IMR-90 (cell line): Measurements from ENCODE around the gene KDM4B. TPM values are rescaled to one million over a fixed set of nuclear protein-coding genes. Genes with fewer than 3 reads are reported as not detected.

Experiments
- ATAC-seq: fragments of 200-7000 bp; cut with Tn5 transposase; 2 replicates; pipeline ENCODE4 v1.9.1; 2020; ENCODE audit warnings: low read depth, mild to moderate bottlenecking, moderate library complexity
- BruUV-seq: library from RNA; stranded (reverse); fragments of 400-500 nt; replicated peaks from 2 replicates; lab custom pipeline; 2021; lab: Mats Ljungman, UMichigan
- CTCF ChIA-PET: fragments of 300-600 bp; formaldehyde crosslinking; extraction: SDS; loops from one replicate; lab custom pipeline; 2021; ENCODE audit warnings: antibody characterized with exemption; lab: Yijun Ruan, JAX
- POLR2A ChIA-PET: fragments of 300-600 bp; sonication (Branson Sonifier 250); formaldehyde crosslinking; loops from one replicate; lab custom pipeline; 2022; ENCODE audit warnings: antibody characterized with exemption; ENCODE audit not compliant: unreplicated experiment; lab: Charles Lee
- DNase-seq: peaks from one replicate; pipeline ENCODE4 v3.0.0; 2013
- H2AFZ ChIP-seq: replicated peaks from 2 replicates; pipeline ENCODE3; 2013; ENCODE audit warnings: low read length, mild to moderate bottlenecking; ENCODE audit not compliant: poor library complexity
- H2AK5ac ChIP-seq: 2 replicates; pipeline ENCODE4 v1.6.1; 2013; ENCODE audit warnings: low read depth, low read length, inconsistent platforms
- H2AK9ac ChIP-seq: replicated peaks from 2 replicates; pipeline ENCODE3; 2013; ENCODE audit warnings: mild to moderate bottlenecking, low read depth, low read length, moderate library complexity; ENCODE audit not compliant: poor library complexity
- H2BK120ac ChIP-seq: 2 replicates; pipeline ENCODE4 v1.6.1; 2013; ENCODE audit warnings: low read depth, low read length, inconsistent platforms
- H2BK15ac ChIP-seq: 3 replicates; pipeline ENCODE4 v1.6.1; 2013; ENCODE audit warnings: low read depth, low read length, inconsistent platforms
- H2BK20ac ChIP-seq: 2 replicates; pipeline ENCODE4 v1.6.1; 2013; ENCODE audit warnings: low read depth, mild to moderate bottlenecking, inconsistent platforms, low read length, moderate library complexity
- H2BK5ac ChIP-seq: 2 replicates; pipeline ENCODE4 v1.6.1; 2013; ENCODE audit warnings: mild to moderate bottlenecking, low read depth, low read length, inconsistent platforms; ENCODE audit not compliant: poor library complexity, severe bottlenecking
- H3K14ac ChIP-seq: replicated peaks from 2 replicates; pipeline ENCODE4 v1.6.1; 2013; ENCODE audit warnings: low read depth, low read length, inconsistent platforms
- H3K18ac ChIP-seq: 2 replicates; pipeline ENCODE4 v1.6.1; 2013; ENCODE audit warnings: low read depth, low read length, control low read depth
- H3K23ac ChIP-seq: 2 replicates; pipeline ENCODE4 v1.6.1; 2013; ENCODE audit warnings: low read depth, low read length, inconsistent platforms
- H3K27ac ChIP-seq: 2 replicates; pipeline ENCODE4 v1.5.1; 2013; ENCODE audit warnings: mild to moderate bottlenecking, control low read depth, low read length; ENCODE audit not compliant: insufficient read depth
- H3K27me3 ChIP-seq: 2 replicates; pipeline ENCODE4 v1.6.1; 2013; ENCODE audit warnings: low read length; ENCODE audit not compliant: control insufficient read depth, insufficient read depth
- H3K36me3 ChIP-seq: 2 replicates; pipeline ENCODE4 v1.6.1; 2013; ENCODE audit warnings: low read length, mixed read lengths; ENCODE audit not compliant: control insufficient read depth, insufficient read depth
- H3K4ac ChIP-seq: 2 replicates; pipeline ENCODE4 v1.6.1; 2013; ENCODE audit warnings: low read depth, low read length, inconsistent platforms
- H3K4me1 ChIP-seq: 2 replicates; pipeline ENCODE4 v1.6.1; 2013; ENCODE audit warnings: low read length, mixed read lengths; ENCODE audit not compliant: control insufficient read depth, insufficient read depth
- H3K4me2 ChIP-seq: 2 replicates; pipeline ENCODE4 v1.6.1; 2013; ENCODE audit warnings: low read depth, mild to moderate bottlenecking, control low read depth, low read length, moderate library complexity
- H3K4me3 ChIP-seq: 2 replicates; pipeline ENCODE4 v1.5.1; 2013; ENCODE audit warnings: low read depth, mild to moderate bottlenecking, control low read depth, low read length, moderate library complexity; ENCODE audit not compliant: insufficient read depth
- H3K56ac ChIP-seq: 2 replicates; pipeline ENCODE4 v1.6.1; 2013; ENCODE audit warnings: low read length, inconsistent platforms; ENCODE audit not compliant: insufficient read depth; ENCODE audit errors: extremely low read depth
- H3K79me1 ChIP-seq, 2 experiments: 2 replicates each; pipeline ENCODE4 v1.6.1; 2013; ENCODE audit warnings: low read length in 2 of 2, inconsistent platforms in 1 of 2, low read depth in 1 of 2
- H3K9ac ChIP-seq: 2 replicates; pipeline ENCODE4 v1.6.1; 2013; ENCODE audit warnings: low read depth, low read length, control low read depth
- H3K9me1 ChIP-seq: 2 replicates; pipeline ENCODE4 v1.6.1; 2013; ENCODE audit warnings: low read length, inconsistent platforms; ENCODE audit not compliant: insufficient read depth
- H3K9me3 ChIP-seq: 2 replicates; pipeline ENCODE4 v1.6.1; 2013; ENCODE audit warnings: low read length; ENCODE audit not compliant: control insufficient read depth, insufficient read depth
- H4K20me1 ChIP-seq: 2 replicates; pipeline ENCODE4 v1.6.1; 2013; ENCODE audit warnings: low read length, inconsistent platforms; ENCODE audit not compliant: insufficient read depth
- H4K5ac ChIP-seq: 2 replicates; pipeline ENCODE4 v1.6.1; 2013; ENCODE audit warnings: mild to moderate bottlenecking, low read depth, low read length, control low read depth
- H4K8ac ChIP-seq, 2 experiments: 2 replicates each; pipeline ENCODE4 v1.6.1; 2013; ENCODE audit warnings: low read depth in 2 of 2, low read length in 2 of 2, control low read depth in 1 of 2, inconsistent platforms in 1 of 2
- H4K91ac ChIP-seq: 2 replicates; pipeline ENCODE4 v1.6.1; 2013; ENCODE audit warnings: low read depth, low read length, inconsistent platforms; ENCODE audit not compliant: insufficient read depth
- BHLHE40 ChIP-seq: fragments of 150-350 bp; IDR thresholded peaks from 2 replicates; pipeline ENCODE4 v1.6.1; 2016; ENCODE audit warnings: mild to moderate bottlenecking, low read depth, low read length
- CEBPB ChIP-seq: IDR thresholded peaks from 2 replicates; pipeline ENCODE4 v1.6.1; 2012; ENCODE audit warnings: low read depth, low read length, improper control_type of control experiment
- CHD1 ChIP-seq: IDR thresholded peaks from 2 replicates; pipeline ENCODE4 v1.6.1; 2012; ENCODE audit warnings: low read depth, low read length, improper control_type of control experiment
- CTCF ChIP-seq: conservative IDR thresholded peaks from 2 replicates; pipeline ENCODE4 v1.5.1; 2012; ENCODE audit warnings: mild to moderate bottlenecking, low read depth, low read length, improper control_type of control experiment
- ELK1 ChIP-seq: fragments of 150-350 bp; IDR thresholded peaks from 2 replicates; pipeline ENCODE4 v1.6.1; 2016; ENCODE audit warnings: low read depth, mild to moderate bottlenecking, low read length, moderate library complexity, borderline replicate concordance
- FOS ChIP-seq: fragments of 150-350 bp; IDR thresholded peaks from 2 replicates; pipeline ENCODE4 v1.6.1; 2016; ENCODE audit warnings: low read depth, low read length
- MAFK ChIP-seq: IDR thresholded peaks from 2 replicates; pipeline ENCODE4 v1.6.1; 2012; ENCODE audit warnings: low read depth, low read length, improper control_type of control experiment
- MAZ ChIP-seq: IDR thresholded peaks from 2 replicates; pipeline ENCODE4 v1.6.1; 2012; ENCODE audit warnings: low read depth, mild to moderate bottlenecking, low read length, improper control_type of control experiment, moderate library complexity, borderline replicate concordance
- MXI1 ChIP-seq: IDR thresholded peaks from 2 replicates; pipeline ENCODE4 v1.6.1; 2012; ENCODE audit warnings: low read depth, mild to moderate bottlenecking, low read length, moderate library complexity, borderline replicate concordance
- NFE2L2 ChIP-seq: fragments of 150-350 bp; IDR thresholded peaks from 2 replicates; pipeline ENCODE4 v1.6.1; 2016; ENCODE audit warnings: low read depth, mild to moderate bottlenecking, low read length
- POLR2A ChIP-seq: IDR thresholded peaks from 2 replicates; pipeline ENCODE4 v1.6.1; 2012; ENCODE audit warnings: mild to moderate bottlenecking, low read depth, low read length
- RAD21 ChIP-seq: IDR thresholded peaks from 2 replicates; pipeline ENCODE4 v1.6.1; 2012; ENCODE audit warnings: low read length, improper control_type of control experiment
- RCOR1 ChIP-seq: IDR thresholded peaks from 2 replicates; pipeline ENCODE4 v1.6.1; 2012; ENCODE audit warnings: mild to moderate bottlenecking, low read length, improper control_type of control experiment; ENCODE audit not compliant: insufficient replicate concordance
- RFX5 ChIP-seq: IDR thresholded peaks from 2 replicates; pipeline ENCODE4 v1.8.0; 2012; ENCODE audit warnings: low read depth, mild to moderate bottlenecking, low read length, moderate library complexity
- SMC3 ChIP-seq: fragments of 150-350 bp; IDR thresholded peaks from 2 replicates; pipeline ENCODE4 v1.6.1; 2016; ENCODE audit warnings: low read depth, mild to moderate bottlenecking, antibody characterized with exemption, low read length, moderate library complexity
- USF2 ChIP-seq: fragments of 150-350 bp; IDR thresholded peaks from 2 replicates; pipeline ENCODE4 v1.6.1; 2017; ENCODE audit warnings: mild to moderate bottlenecking, antibody characterized with exemption, low read length, low read depth
- WGBS, 2 experiments: methylation state at CpG; one replicate each; pipeline versions ENCODE4 v1.1.5 to v1.1.7; 2013; ENCODE audit warnings: missing lambda C conversion rate in 2 of 2; ENCODE audit not compliant: insufficient read length in 1 of 2; ENCODE audit errors: extremely low coverage in 2 of 2; 5-methylcytosine and 5-hydroxymethylcytosine counted together
- dilution Hi-C: fragments of 300-500 bp; cut with HindIII; formaldehyde crosslinking; loops from one replicate; pipeline ENCODE4 v1.14.3; 2018; ENCODE audit warnings: low sequenced_read_pairs; ENCODE audit not compliant: unreplicated experiment
- in situ Hi-C: fragments of 300-500 bp; cut with MboI; formaldehyde crosslinking; loops from 3 replicates; pipeline ENCODE4 v1.14.3; 2019; ENCODE audit warnings: low sequenced_read_pairs, inconsistent platforms, mixed read lengths
- intact Hi-C: fragments of 100-400 bp; cut with micrococcal nuclease; formaldehyde crosslinking; loops from 2 replicates; pipeline ENCODE4 v1.10.0; 2022
- polyA plus RNA-seq, 3 experiments: library from polyadenylated mRNA; depleted of rRNA; stranded (reverse); fragments of >200 nt; gene quantifications; 2 replicates each; pipeline ENCODE4 v1.2.3, GENCODE V29; 2012; ENCODE audit warnings: low replicate concordance in 1 of 3
- total RNA-seq: library from RNA; depleted of rRNA; stranded (reverse); fragments of >200 nt; gene quantifications from 2 replicates; pipeline ENCODE4 v1.2.3, GENCODE V29; 2012

Gene KDM4B
- total and polyA plus RNA-seq, 2 of the 4 experiments (the other 2 are of a cell fraction) = 5.0 to 17.9 TPM

- H3K9ac ChIP-seq = no peak overlapping the region
- no peak overlapping the region for H3K14ac ChIP-seq
- 95% methylated on average over 4 of the region's 7 CpGs; no CpG with 5 or more reads in 1 of the 2 experiments for WGBS, 2 experiments
- in situ Hi-C loops = no loop called here
- no peak for ATAC-seq
- BruUV-seq = no TSS peak
- POLR2A ChIA-PET = no interaction called here
- peaks cover 26% of the 10 kb centered on the region for H3K9me1 ChIP-seq
- peaks cover 6% of the 10 kb centered on the region; the same call in 1 of the 2 replicates for H3K36me3 ChIP-seq
- no peak overlapping the region for H2BK5ac ChIP-seq
- no peak overlapping the region for H3K27ac ChIP-seq
- no peak overlapping the region for H2AK5ac ChIP-seq
- no peak overlapping the region for H3K4me2 ChIP-seq
- peaks cover 28% of the 10 kb centered on the region for H3K4me1 ChIP-seq
- H4K8ac ChIP-seq = no peak overlapping the region
- H4K5ac ChIP-seq = no peak overlapping the region
- no peak overlapping the region for H3K23ac ChIP-seq
- H4K91ac ChIP-seq = no peak overlapping the region
- no peak for TF ChIP-seq MAFK
- no peak for TF ChIP-seq SMC3
- no peak for TF ChIP-seq RAD21
- TF ChIP-seq FOS = no peak
- no peak for TF ChIP-seq NFE2L2
- TF ChIP-seq RFX5 = no peak
- TF ChIP-seq CHD1 = no peak
- no peak for TF ChIP-seq RCOR1
- TF ChIP-seq BHLHE40 = no peak
- no peak for TF ChIP-seq POLR2A
- TF ChIP-seq ELK1 = no peak
- no peak for TF ChIP-seq MXI1
- TF ChIP-seq CTCF = no peak
- no peak for TF ChIP-seq CEBPB
- no peak for TF ChIP-seq USF2
- no peak for TF ChIP-seq MAZ
- no peak for DNase-seq
- no peaks in the 10 kb centered on the region for H3K9me3 ChIP-seq
- no peaks in the 10 kb centered on the region for H3K27me3 ChIP-seq
- intact Hi-C loops = no loop called here
- no peak overlapping the region for H2AFZ ChIP-seq
- dilution Hi-C loops = no loop called here
- H3K56ac ChIP-seq = no peak overlapping the region
- peaks cover 18 to 91% of the 10 kb centered on the region in 2 experiments for H3K79me1 ChIP-seq
- H4K20me1 ChIP-seq = peaks cover 97% of the 10 kb centered on the region
- no peak overlapping the region for H3K18ac ChIP-seq
- no peak overlapping the region for H2BK20ac ChIP-seq
- no peak overlapping the region for H2BK120ac ChIP-seq
- no peak overlapping the region for H2BK15ac ChIP-seq
- no peak overlapping the region for H2AK9ac ChIP-seq
- CTCF ChIA-PET = no interaction called here
- H3K4ac ChIP-seq = no peak overlapping the region
- no peak overlapping the region for H3K4me3 ChIP-seq
Observed at GRCh38 chr19:4984106-4984380, 15.1 kb downstream of the KDM4B start.
